PC-3 (cell line): Measurements from ENCODE around the gene LHFPL6.

Experiments
- CTCF ChIP-seq: fragments of 300-600 bp; sonication (generic); conservative IDR thresholded peaks from 2 replicates; pipeline ENCODE4 v1.5.1; 2017; ENCODE audit warnings: antibody characterized with exemption, low read depth, mild to moderate bottlenecking, low read length
- EZH2phosphoT487 ChIP-seq: fragments of 300-600 bp; sonication (generic); IDR thresholded peaks from 2 replicates; pipeline ENCODE4 v1.6.1; 2018; ENCODE audit warnings: mild to moderate bottlenecking, antibody characterized with exemption, low read length, borderline replicate concordance

- no peak for TF ChIP-seq CTCF
- TF ChIP-seq EZH2phosphoT487 = no peak
Measured at GRCh38 chr13:39376076-39376475, 226.9 kb downstream of the LHFPL6 start.
